ENCODE results near the gene SCARB1. TPM values are rescaled to one million over a fixed set of nuclear protein-coding genes. Genes with fewer than 3 reads are reported as not detected.
"Not testable (repeated sequence)": the region's sequence is repeated elsewhere in the genome, so short reads cannot be mapped to it uniquely, and the experiment has no call there.

Gene SCARB1
- 10 to 100 TPM; 33.0 to 36.2 TPM for total RNA-seq
- polyA plus RNA-seq (2013, experiment 1 of 2): 26.1 TPM
- polyA plus RNA-seq (2013, experiment 2 of 2): 30.2 TPM
- long read RNA-seq, experiment 1, transcript SCARB1-202 (12 exons, 3,329 nt): major isoform, 6 of 11 reads
- long read RNA-seq, experiment 1, partial matches to known transcripts: 1 of 11 reads
- long read RNA-seq, experiment 1, other reads (novel, unspliced or antisense): 4 of 11 reads
- long read RNA-seq, experiment 2, transcript SCARB1-202 (12 exons, 3,329 nt): major isoform, 91 of 119 reads
- long read RNA-seq, experiment 2, transcript SCARB1-201 (13 exons, 2,611 nt): minor isoform, 5 of 119 reads
- long read RNA-seq, experiment 2, partial matches to known transcripts: 4 of 119 reads
- long read RNA-seq, experiment 2, other reads (novel, unspliced or antisense): 17 of 119 reads
- long read RNA-seq, experiment 3, transcript SCARB1-201 (13 exons, 2,611 nt): minor isoform, 26 of 118 reads
- long read RNA-seq, experiment 3, transcript SCARB1-202 (12 exons, 3,329 nt): major isoform, 73 of 118 reads
- long read RNA-seq, experiment 3, partial matches to known transcripts: 5 of 118 reads
- long read RNA-seq, experiment 3, other reads (novel, unspliced or antisense): 11 of 118 reads
- long read RNA-seq, experiment 4, partial matches to known transcripts: 0 of 1 reads
- long read RNA-seq, experiment 4, other reads (novel, unspliced or antisense): 1 of 1 reads

- TF ChIP-seq, protein P1, sequence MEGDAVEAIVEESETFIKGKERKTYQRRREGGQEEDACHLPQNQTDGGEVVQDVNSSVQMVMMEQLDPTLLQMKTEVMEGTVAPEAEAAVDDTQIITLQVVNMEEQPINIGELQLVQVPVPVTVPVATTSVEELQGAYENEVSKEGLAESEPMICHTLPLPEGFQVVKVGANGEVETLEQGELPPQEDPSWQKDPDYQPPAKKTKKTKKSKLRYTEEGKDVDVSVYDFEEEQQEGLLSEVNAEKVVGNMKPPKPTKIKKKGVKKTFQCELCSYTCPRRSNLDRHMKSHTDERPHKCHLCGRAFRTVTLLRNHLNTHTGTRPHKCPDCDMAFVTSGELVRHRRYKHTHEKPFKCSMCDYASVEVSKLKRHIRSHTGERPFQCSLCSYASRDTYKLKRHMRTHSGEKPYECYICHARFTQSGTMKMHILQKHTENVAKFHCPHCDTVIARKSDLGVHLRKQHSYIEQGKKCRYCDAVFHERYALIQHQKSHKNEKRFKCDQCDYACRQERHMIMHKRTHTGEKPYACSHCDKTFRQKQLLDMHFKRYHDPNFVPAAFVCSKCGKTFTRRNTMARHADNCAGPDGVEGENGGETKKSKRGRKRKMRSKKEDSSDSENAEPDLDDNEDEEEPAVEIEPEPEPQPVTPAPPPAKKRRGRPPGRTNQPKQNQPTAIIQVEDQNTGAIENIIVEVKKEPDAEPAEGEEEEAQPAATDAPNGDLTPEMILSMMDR (conservative IDR thresholded peaks at IDR 0.05): peak; percentile 19
- H3K4me1 Mint-ChIP-seq: peaks cover 12% of the 10 kb centered on the region
- Histone ChIP-seq H3K36me3 (ENCODE audit: control insufficient read depth, insufficient read depth, low read length) (no peaks in the 10 kb centered on the region), H3K4me1 (ENCODE audit: control insufficient read depth, insufficient read depth, low read length) (no peaks in the 10 kb centered on the region), H3K9ac (ENCODE audit: extremely low read depth, low read length, poor library complexity, severe bottlenecking) (peak within 1 kb of the TSS; percentile 66), H3K27me3 (ENCODE audit: control insufficient read depth, insufficient read depth, low read length, poor library complexity, severe bottlenecking) (peaks cover 6% of the 10 kb centered on the region), H3K9me3 (ENCODE audit: control insufficient read depth, low read length) (no peaks in the 10 kb centered on the region), H3K4me3 (ENCODE audit: low read length) (peak within 1 kb of the TSS; percentile 84), H3K27ac (ENCODE audit: low read depth, low read length) (no peak within 1 kb of the TSS)
- peaks cover 9% of the 10 kb centered on the region for H3K27me3 Mint-ChIP-seq (ENCODE audit: insufficient read depth)
- WGBS, 2 experiments (ENCODE audit: insufficient coverage in 1 of 2, insufficient read length in 1 of 2): 1 to 2% methylated on average over 18 to 89 of the region's 89 CpGs
- H3K4me3 Mint-ChIP-seq: peak within 1 kb of the TSS; percentile 69
- peaks cover 3% of the 10 kb centered on the region for H3K36me3 Mint-ChIP-seq (ENCODE audit: low read depth)
- no peak within 1 kb of the TSS for H3K27ac Mint-ChIP-seq
- H3K9me3 Mint-ChIP-seq: no peaks in the 10 kb centered on the region
- peak; percentile 98 for DNase-seq
These were observed at the start of gene SCARB1 for GRCh38 chr12:124863416-124864325. Gene SCARB1 (minus strand): TSS chr12:124863864. CDS start chr12:124863720, 144 bp downstream.

DNA sequence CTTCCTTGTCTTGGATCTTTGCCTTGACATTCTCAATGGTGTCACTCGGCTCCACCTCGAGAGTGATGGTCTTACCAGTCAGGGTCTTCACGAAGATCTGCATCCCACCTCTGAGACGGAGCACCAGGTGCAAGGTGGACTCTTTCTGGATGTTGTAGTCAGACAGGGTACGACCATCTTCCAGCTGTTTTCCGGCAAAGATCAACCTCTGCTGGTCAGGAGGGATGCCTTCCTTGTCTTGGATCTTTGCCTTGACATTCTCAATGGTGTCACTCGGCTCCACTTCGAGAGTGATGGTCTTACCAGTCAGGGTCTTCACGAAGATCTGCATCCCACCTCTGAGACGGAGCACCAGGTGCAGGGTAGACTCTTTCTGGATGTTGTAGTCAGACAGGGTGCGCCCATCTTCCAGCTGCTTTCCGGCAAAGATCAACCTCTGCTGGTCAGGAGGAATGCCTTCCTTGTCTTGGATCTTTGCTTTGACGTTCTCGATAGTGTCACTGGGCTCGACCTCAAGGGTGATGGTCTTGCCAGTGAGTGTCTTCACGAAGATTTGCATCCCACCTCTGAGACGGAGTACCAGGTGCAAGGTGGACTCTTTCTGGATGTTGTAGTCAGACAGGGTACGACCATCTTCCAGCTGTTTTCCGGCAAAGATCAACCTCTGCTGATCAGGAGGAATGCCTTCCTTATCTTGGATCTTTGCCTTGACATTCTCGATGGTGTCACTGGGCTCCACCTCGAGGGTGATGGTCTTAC lies 49.0 kb upstream of the SCARB1 start:
- Histone ChIP-seq H3K4me1 (ENCODE audit: control insufficient read depth, insufficient read depth, low read length) (peaks cover 12% of the 10 kb centered on the region), H3K36me3 (ENCODE audit: control insufficient read depth, insufficient read depth, low read length) (peaks cover 36% of the 10 kb centered on the region), H3K4me3 (ENCODE audit: low read length) (peak overlapping the region; percentile 99), H3K9ac (ENCODE audit: extremely low read depth, low read length, poor library complexity, severe bottlenecking) (peak overlapping the region; percentile 99)
- not testable (repeated sequence) for H3K27ac ChIP-seq (ENCODE audit: low read depth, low read length); H3K27me3 ChIP-seq (ENCODE audit: control insufficient read depth, insufficient read depth, low read length, poor library complexity, severe bottlenecking); H3K27me3 Mint-ChIP-seq (ENCODE audit: insufficient read depth); H3K9me3 ChIP-seq (ENCODE audit: control insufficient read depth, low read length); H3K9me3 Mint-ChIP-seq; DNase-seq
- WGBS, 2 experiments (ENCODE audit: insufficient coverage in 1 of 2, insufficient read length in 1 of 2): 91 to 92% methylated on average over 6 to 17 of the region's 21 CpGs
- Mint-ChIP-seq H3K36me3 (ENCODE audit: low read depth) (peaks cover 38% of the 10 kb centered on the region), H3K4me1 (peaks cover 42% of the 10 kb centered on the region), H3K4me3 (peak overlapping the region; percentile 100), H3K27ac (peak overlapping the region; percentile 100)

DNA sequence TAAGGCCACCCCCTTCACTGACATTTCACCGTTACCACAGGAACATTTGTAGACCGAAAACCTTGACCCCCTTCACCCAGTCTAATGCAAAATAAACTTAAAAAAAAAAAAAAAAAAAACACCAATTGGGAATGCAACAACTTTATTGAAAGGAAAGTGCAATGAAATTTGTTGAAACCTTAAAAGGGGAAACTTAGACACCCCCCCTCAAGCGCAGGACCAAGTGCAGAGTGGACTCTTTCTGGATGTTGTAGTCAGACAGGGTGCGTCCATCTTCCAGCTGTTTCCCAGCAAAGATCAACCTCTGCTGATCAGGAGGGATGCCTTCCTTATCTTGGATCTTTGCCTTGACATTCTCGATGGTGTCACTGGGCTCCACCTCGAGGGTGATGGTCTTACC lies 47.9 kb upstream of the SCARB1 start:
- H3K4me1 ChIP-seq (ENCODE audit: control insufficient read depth, insufficient read depth, low read length); H3K27ac ChIP-seq (ENCODE audit: low read depth, low read length); H3K9me3 ChIP-seq (ENCODE audit: control insufficient read depth, low read length); H3K27me3 ChIP-seq (ENCODE audit: control insufficient read depth, insufficient read depth, low read length, poor library complexity, severe bottlenecking); H3K27ac Mint-ChIP-seq; H3K27me3 Mint-ChIP-seq (ENCODE audit: insufficient read depth); H3K9me3 Mint-ChIP-seq; DNase-seq; H3K9ac ChIP-seq (ENCODE audit: extremely low read depth, low read length, poor library complexity, severe bottlenecking): not testable (repeated sequence)
- Mint-ChIP-seq H3K4me1 (peaks cover 36% of the 10 kb centered on the region), H3K36me3 (ENCODE audit: low read depth) (peaks cover 38% of the 10 kb centered on the region), H3K4me3 (peak overlapping the region; percentile 24)
- whole genome bisulfite sequencing, 2 experiments (ENCODE audit: insufficient coverage in 1 of 2, insufficient read length in 1 of 2): 99% methylated on average over 5 of the region's 6 CpGs; no CpG with 5 or more reads in 1 of the 2 experiments
- H3K36me3 ChIP-seq (ENCODE audit: control insufficient read depth, insufficient read depth, low read length): peaks cover 36% of the 10 kb centered on the region
- H3K4me3 ChIP-seq (ENCODE audit: low read length): peak overlapping the region; percentile 72

Measured in endodermal cell (in vitro differentiated cells).